ENCODE data around the gene VPS16. TPM values are rescaled to one million over a fixed set of nuclear protein-coding genes. Genes with fewer than 3 reads are reported as not detected.

VPS16 gene
- total RNA-seq, 1 donor from 2014 or later = 30.0 TPM

DNA sequence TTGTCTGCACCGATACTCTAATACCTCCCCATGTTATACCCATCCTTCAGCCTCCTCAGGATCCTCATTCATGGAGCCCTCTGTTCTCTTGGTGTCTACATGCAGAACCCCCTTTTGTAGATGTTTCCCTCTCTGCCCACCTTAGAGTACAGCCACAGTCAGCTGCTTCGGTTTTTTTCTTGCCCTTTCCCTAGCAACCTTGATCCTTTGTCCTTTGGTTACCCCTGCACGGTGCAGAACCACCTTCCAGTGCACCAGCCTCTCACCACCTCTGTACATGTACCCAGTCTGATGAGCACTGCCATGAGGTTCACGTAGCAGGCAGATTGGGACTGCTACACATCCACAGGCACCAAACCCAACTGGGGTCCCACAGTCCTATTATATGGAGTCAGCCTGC is 7.3 kb downstream of the VPS16 start:
- Histone ChIP-seq H3K9me3 (no peaks in the 10 kb centered on the region), H3K4me1 (peaks cover 10% of the 10 kb centered on the region), H3K4me3 (no peak overlapping the region), H3K27ac (no peak overlapping the region), H3K27me3 (no peaks in the 10 kb centered on the region), H3K36me3 (peaks cover 0 to 9% of the 10 kb centered on the region in 2 donors)
- DNase-seq (ENCODE audit: extremely low spot score in 2 of 2) = peak; percentile 46 to 75
- no peak for TF ChIP-seq POLR2A (IDR thresholded peaks at IDR 0.05)
- no peak for TF ChIP-seq POLR2AphosphoS5 (IDR thresholded peaks at IDR 0.05; ENCODE audit: insufficient read depth in 1 of 2, low read depth in 1 of 2)
- TF ChIP-seq, protein P1, sequence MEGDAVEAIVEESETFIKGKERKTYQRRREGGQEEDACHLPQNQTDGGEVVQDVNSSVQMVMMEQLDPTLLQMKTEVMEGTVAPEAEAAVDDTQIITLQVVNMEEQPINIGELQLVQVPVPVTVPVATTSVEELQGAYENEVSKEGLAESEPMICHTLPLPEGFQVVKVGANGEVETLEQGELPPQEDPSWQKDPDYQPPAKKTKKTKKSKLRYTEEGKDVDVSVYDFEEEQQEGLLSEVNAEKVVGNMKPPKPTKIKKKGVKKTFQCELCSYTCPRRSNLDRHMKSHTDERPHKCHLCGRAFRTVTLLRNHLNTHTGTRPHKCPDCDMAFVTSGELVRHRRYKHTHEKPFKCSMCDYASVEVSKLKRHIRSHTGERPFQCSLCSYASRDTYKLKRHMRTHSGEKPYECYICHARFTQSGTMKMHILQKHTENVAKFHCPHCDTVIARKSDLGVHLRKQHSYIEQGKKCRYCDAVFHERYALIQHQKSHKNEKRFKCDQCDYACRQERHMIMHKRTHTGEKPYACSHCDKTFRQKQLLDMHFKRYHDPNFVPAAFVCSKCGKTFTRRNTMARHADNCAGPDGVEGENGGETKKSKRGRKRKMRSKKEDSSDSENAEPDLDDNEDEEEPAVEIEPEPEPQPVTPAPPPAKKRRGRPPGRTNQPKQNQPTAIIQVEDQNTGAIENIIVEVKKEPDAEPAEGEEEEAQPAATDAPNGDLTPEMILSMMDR (IDR thresholded peaks at IDR 0.05) = no peak
- intact Hi-C loops (cut with DNase I) = no loop called here

DNA sequence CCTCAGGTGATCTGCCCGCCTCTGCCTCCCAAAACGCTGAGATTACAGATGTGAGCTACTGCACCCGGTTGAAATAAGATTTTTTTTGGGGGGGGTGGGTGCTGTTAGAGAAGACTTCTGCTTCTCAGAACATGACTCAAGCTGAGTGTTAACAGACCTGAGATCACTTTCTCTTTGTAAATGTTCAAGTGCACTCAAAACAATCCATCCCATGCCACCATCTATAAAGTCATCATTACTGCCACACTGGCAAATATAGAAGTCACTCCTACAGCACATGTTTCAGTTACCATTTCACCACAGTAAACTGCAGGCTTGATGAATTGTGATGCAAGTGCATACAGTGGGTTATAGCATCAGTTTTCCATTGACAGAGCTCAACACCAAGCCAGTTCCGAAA is 9.0 kb downstream of the VPS16 start:
- Histone ChIP-seq H3K9me3 (no peaks in the 10 kb centered on the region), H3K4me1 (no peaks in the 10 kb centered on the region), H3K36me3 (peaks cover 0 to 4% of the 10 kb centered on the region in 2 donors), H3K27ac (no peak overlapping the region), H3K4me3 (no peak overlapping the region), H3K27me3 (no peaks in the 10 kb centered on the region)
- intact Hi-C loops (cut with DNase I) = no loop called here
- peak in 1 of 2 donors; percentile 22 for DNase-seq (ENCODE audit: extremely low spot score in 2 of 2)
- TF ChIP-seq POLR2A (IDR thresholded peaks at IDR 0.05) = no peak
- TF ChIP-seq, protein P1 (IDR thresholded peaks at IDR 0.05) = no peak
- no peak for TF ChIP-seq POLR2AphosphoS5 (IDR thresholded peaks at IDR 0.05; ENCODE audit: insufficient read depth in 1 of 2, low read depth in 1 of 2)

DNA sequence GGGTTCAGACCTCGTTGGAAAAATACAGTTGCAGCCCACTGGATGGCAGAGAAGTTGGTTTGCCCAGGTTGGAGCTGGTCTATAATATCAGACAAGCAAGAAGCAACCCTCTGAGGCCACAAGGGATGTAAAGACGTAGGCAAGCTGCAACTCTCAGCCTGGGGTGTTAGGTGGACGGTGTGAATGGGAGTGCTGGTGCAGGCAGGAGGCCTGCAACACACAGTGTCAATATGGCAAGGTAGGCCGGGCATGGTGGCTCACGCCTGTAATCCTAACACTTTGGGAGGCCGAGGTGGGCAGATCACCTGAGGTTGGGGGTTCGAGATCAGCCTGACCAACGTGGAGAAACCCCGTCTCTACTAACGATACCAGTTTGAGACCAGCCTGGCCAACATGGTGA is 10.5 kb downstream of the VPS16 start:
- Histone ChIP-seq H3K27ac (no peak overlapping the region), H3K36me3 (peaks cover 0 to 4% of the 10 kb centered on the region in 2 donors), H3K4me3 (no peak overlapping the region), H3K4me1 (no peaks in the 10 kb centered on the region), H3K27me3 (no peaks in the 10 kb centered on the region), H3K9me3 (no peaks in the 10 kb centered on the region)
- intact Hi-C loops (cut with DNase I) = no loop called here
- DNase-seq (ENCODE audit: extremely low spot score in 2 of 2) = peak; percentile 13 to 79
- TF ChIP-seq POLR2AphosphoS5 (IDR thresholded peaks at IDR 0.05; ENCODE audit: insufficient read depth in 1 of 2, low read depth in 1 of 2) (no peak), POLR2A (IDR thresholded peaks at IDR 0.05) (no peak)
- TF ChIP-seq, protein P1 (IDR thresholded peaks at IDR 0.05) = no peak

DNA sequence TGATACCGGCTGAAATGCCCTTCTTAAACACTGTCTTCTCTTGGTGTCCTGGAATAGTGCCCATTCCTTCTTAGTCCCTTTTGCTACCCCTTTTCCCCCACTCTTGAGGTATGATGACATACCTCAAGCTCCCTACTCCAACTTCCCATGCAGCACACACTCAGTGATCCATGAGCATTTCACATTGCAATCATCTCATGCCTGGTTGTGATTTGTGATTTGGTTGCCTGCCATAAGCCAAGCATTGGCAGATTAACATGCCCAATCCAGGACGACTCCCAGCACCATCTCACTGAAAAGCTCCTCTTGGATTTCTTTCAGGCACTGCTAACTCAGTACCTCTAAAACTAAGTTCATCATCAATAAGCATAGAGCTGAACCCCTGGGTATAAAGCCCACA is 18.0 kb downstream of the VPS16 start:
- no peak for DNase-seq (ENCODE audit: extremely low spot score in 2 of 2)
- Histone ChIP-seq H3K9me3 (no peaks in the 10 kb centered on the region), H3K27me3 (no peaks in the 10 kb centered on the region), H3K36me3 (peaks cover 0 to 27% of the 10 kb centered on the region in 2 donors), H3K4me1 (no peaks in the 10 kb centered on the region), H3K27ac (no peak overlapping the region), H3K4me3 (no peak overlapping the region)
- TF ChIP-seq, protein P1 (IDR thresholded peaks at IDR 0.05) = no peak
- no peak for TF ChIP-seq POLR2AphosphoS5 (IDR thresholded peaks at IDR 0.05; ENCODE audit: insufficient read depth in 1 of 2, low read depth in 1 of 2)
- no peak for TF ChIP-seq POLR2A (IDR thresholded peaks at IDR 0.05)
- intact Hi-C loops (cut with DNase I) = no loop called here

DNA sequence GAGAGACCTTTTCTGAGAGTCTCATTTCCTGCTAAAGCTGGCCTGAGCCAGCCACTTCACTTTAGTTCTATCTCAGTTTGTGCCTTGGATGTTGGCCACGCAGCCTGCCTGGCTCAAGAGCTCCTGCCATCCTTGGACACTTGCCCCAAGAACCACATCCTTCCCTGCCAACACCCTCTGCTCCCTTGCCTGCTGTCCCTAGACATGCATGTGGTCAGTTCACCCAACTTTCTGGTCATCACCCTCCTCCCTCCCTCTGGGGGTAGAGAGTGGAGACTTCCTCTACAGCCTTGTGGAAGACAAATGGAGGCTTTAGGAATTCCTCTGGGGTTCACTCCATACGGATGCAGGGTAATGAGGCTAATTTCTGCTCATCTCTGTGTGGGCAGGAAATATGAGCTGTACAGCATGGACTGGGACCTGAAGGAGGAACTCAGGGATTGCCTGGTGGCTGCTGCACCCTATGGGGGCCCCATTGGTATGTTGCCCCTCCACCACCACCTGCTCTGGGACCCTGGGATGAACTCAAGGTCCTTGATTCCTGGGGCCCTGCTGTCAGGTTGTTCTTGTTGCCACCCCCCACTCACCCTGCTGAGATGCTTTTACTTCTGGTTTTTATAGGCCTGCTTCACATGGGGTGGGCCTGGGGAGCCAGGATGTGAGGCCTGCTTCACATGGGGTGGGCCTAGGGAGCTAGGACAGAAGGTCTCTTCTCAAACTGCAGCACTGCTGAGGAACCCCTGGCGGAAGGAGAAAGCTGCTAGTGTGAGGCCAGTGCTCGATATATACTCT is 19.0 kb downstream of the VPS16 start:
- no peak for DNase-seq (ENCODE audit: extremely low spot score in 2 of 2)
- peaks cover 0 to 33% of the 10 kb centered on the region in 2 donors for H3K36me3 ChIP-seq
- no peak for TF ChIP-seq POLR2A (IDR thresholded peaks at IDR 0.05)
- no peak for TF ChIP-seq POLR2AphosphoS5 (IDR thresholded peaks at IDR 0.05; ENCODE audit: insufficient read depth in 1 of 2, low read depth in 1 of 2)
- H3K9me3 ChIP-seq = no peaks in the 10 kb centered on the region
- no peak overlapping the region for H3K4me3 ChIP-seq
- no peaks in the 10 kb centered on the region for H3K27me3 ChIP-seq
- no peak overlapping the region for H3K27ac ChIP-seq
- H3K4me1 ChIP-seq = no peaks in the 10 kb centered on the region
- intact Hi-C loops (cut with DNase I) = no loop called here
